ENCODE measurements around the gene SCAMP5. TPM values are rescaled to one million over a fixed set of nuclear protein-coding genes. Genes with fewer than 3 reads are reported as not detected.

SCAMP5 gene
- total RNA-seq, 3 donors from 2014 or later (not counting 1 experiment from before 2014, with no cell fraction given) = 0.09 to 2.7 (median 0.54) TPM

DNA sequence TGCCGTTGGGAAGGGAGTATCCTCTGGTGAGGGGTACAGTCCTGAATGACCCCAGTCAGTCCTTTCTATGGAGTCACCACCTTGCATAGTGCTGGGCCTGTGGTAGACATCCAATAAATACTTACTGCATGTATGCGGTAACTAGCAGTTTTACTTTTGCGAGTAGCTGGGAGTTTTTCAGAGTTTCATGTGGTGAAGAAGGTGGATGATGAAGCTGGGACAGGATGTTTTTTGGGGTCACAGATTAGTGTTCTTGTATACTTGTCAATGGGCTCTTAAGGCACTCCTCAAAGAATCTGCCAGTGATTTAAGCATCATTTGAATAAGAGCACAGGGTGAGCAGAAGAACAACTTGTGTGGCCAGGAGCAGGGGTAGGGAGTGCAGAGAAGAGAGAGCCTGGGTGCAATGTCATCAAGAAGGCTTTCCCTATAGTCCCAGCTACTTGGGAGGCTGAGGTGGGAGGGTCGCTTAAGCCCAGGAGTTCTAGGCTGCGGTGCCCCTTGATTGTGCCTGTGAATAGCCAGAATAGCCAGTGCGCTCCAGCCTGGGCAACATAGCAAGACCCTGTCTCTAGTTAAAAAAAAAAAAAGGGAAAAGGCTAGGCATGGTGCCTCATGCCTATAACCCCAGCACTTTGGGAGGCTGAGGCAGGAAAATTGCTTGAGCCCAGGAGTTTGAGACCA lies 50.1 kb downstream of the SCAMP5 start:
- TF ChIP-seq, protein P1, sequence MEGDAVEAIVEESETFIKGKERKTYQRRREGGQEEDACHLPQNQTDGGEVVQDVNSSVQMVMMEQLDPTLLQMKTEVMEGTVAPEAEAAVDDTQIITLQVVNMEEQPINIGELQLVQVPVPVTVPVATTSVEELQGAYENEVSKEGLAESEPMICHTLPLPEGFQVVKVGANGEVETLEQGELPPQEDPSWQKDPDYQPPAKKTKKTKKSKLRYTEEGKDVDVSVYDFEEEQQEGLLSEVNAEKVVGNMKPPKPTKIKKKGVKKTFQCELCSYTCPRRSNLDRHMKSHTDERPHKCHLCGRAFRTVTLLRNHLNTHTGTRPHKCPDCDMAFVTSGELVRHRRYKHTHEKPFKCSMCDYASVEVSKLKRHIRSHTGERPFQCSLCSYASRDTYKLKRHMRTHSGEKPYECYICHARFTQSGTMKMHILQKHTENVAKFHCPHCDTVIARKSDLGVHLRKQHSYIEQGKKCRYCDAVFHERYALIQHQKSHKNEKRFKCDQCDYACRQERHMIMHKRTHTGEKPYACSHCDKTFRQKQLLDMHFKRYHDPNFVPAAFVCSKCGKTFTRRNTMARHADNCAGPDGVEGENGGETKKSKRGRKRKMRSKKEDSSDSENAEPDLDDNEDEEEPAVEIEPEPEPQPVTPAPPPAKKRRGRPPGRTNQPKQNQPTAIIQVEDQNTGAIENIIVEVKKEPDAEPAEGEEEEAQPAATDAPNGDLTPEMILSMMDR (IDR thresholded peaks at IDR 0.05) = no peak
- H3K4me3 ChIP-seq (ENCODE audit: low read length) = no peak overlapping the region
- intact Hi-C loops (cut with micrococcal nuclease) = no loop called here
- no peak overlapping the region for H3K27ac ChIP-seq (ENCODE audit: low read length)
- H3K4me1 ChIP-seq (ENCODE audit: control insufficient read depth, insufficient read depth, low read length) = peaks cover 67% of the 10 kb centered on the region
- no peaks in the 10 kb centered on the region for H3K36me3 Mint-ChIP-seq
- no peaks in the 10 kb centered on the region for H3K27me3 ChIP-seq (ENCODE audit: control insufficient read depth, insufficient read depth, low read length)
- no peak for ATAC-seq
- no peak for DNase-seq
- peak overlapping the region; percentile 86 to 89 for H3K27ac Mint-ChIP-seq
- no peaks in the 10 kb centered on the region for H3K9me3 ChIP-seq (ENCODE audit: control insufficient read depth, insufficient read depth, low read length)
- H3K9me3 Mint-ChIP-seq = no peaks in the 10 kb centered on the region
- peaks cover 51 to 55% of the 10 kb centered on the region in 2 donors for H3K4me1 Mint-ChIP-seq
- 85% methylated on average over 6 of the region's 6 CpGs for WGBS (ENCODE audit: insufficient coverage)
- H3K36me3 ChIP-seq (ENCODE audit: control insufficient read depth, insufficient read depth, low read length) = peaks cover 5% of the 10 kb centered on the region
- no peaks in the 10 kb centered on the region for H3K27me3 Mint-ChIP-seq (ENCODE audit: low read depth in 2 of 2)
- H3K4me3 Mint-ChIP-seq = peak overlapping the region; percentile 45

DNA sequence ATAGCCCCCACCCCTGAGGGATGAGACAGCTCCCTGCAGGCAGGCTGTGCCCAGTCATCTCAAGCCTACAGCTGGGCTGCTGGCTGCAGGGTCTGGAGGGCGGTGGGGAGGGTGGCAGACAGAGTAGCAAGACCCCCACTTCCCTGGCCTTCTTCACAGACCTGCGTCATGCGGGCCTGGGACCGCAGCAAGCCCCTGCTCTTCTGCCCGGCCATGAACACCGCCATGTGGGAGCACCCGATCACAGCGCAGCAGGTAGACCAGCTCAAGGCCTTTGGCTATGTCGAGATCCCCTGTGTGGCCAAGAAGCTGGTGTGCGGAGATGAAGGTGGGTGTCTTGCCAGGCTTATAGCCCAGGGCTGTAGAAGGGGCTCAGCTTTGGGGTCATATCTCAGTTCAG lies 53.0 kb downstream of the SCAMP5 start:
- H3K27ac ChIP-seq (ENCODE audit: low read length) = no peak overlapping the region
- Mint-ChIP-seq H3K27ac (no peak overlapping the region), H3K27me3 (ENCODE audit: low read depth in 2 of 2) (no peaks in the 10 kb centered on the region), H3K4me1 (peaks cover 36 to 39% of the 10 kb centered on the region in 2 donors), H3K36me3 (no peaks in the 10 kb centered on the region), H3K9me3 (no peaks in the 10 kb centered on the region), H3K4me3 (no peak overlapping the region)
- no peak for DNase-seq
- H3K4me3 ChIP-seq (ENCODE audit: low read length) = no peak overlapping the region
- ATAC-seq = no peak
- peaks cover 5% of the 10 kb centered on the region for H3K36me3 ChIP-seq (ENCODE audit: control insufficient read depth, insufficient read depth, low read length)
- H3K9me3 ChIP-seq (ENCODE audit: control insufficient read depth, insufficient read depth, low read length) = no peaks in the 10 kb centered on the region
- no peaks in the 10 kb centered on the region for H3K27me3 ChIP-seq (ENCODE audit: control insufficient read depth, insufficient read depth, low read length)
- intact Hi-C loops (cut with micrococcal nuclease) = no loop called here
- TF ChIP-seq, protein P1 (IDR thresholded peaks at IDR 0.05) = no peak
- peaks cover 49% of the 10 kb centered on the region for H3K4me1 ChIP-seq (ENCODE audit: control insufficient read depth, insufficient read depth, low read length)
- WGBS (ENCODE audit: insufficient coverage) = 98% methylated on average over 10 of the region's 10 CpGs

DNA sequence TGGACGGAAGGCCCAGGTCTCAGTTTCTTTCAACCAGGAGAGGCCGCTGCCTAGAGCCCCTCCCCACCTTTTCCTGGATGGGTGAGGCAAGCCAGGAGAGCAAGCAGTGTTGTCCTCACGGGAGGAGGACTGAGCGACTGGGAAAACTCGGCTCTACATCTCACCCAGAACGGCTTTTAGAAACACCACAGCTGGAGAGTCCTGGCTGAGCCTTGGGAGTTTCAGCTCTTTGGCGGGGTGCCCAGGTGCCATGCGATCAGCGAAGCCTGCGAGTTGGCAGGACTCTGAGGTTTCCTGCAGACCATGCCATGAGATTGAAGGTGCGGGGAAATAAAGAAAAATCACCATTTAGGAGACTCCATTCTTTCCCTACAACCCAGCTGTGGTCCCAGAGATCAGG lies 54.0 kb downstream of the SCAMP5 start:
- no peak for ATAC-seq
- WGBS (ENCODE audit: insufficient coverage) = 83% methylated on average over 11 of the region's 11 CpGs
- H3K36me3 ChIP-seq (ENCODE audit: control insufficient read depth, insufficient read depth, low read length) = peaks cover 5% of the 10 kb centered on the region
- no peaks in the 10 kb centered on the region for H3K36me3 Mint-ChIP-seq
- no peak for DNase-seq
- H3K9me3 Mint-ChIP-seq = no peaks in the 10 kb centered on the region
- no peak overlapping the region for H3K4me3 ChIP-seq (ENCODE audit: low read length)
- peaks cover 39% of the 10 kb centered on the region for H3K4me1 ChIP-seq (ENCODE audit: control insufficient read depth, insufficient read depth, low read length)
- H3K4me3 Mint-ChIP-seq = no peak overlapping the region
- H3K9me3 ChIP-seq (ENCODE audit: control insufficient read depth, insufficient read depth, low read length) = no peaks in the 10 kb centered on the region
- intact Hi-C loops (cut with micrococcal nuclease) = no loop called here
- TF ChIP-seq, protein P1 (IDR thresholded peaks at IDR 0.05) = no peak
- H3K27me3 Mint-ChIP-seq (ENCODE audit: low read depth in 2 of 2) = no peaks in the 10 kb centered on the region
- H3K27ac Mint-ChIP-seq = no peak overlapping the region
- H3K27ac ChIP-seq (ENCODE audit: low read length) = no peak overlapping the region
- H3K4me1 Mint-ChIP-seq = peaks cover 26 to 29% of the 10 kb centered on the region in 2 donors
- no peaks in the 10 kb centered on the region for H3K27me3 ChIP-seq (ENCODE audit: control insufficient read depth, insufficient read depth, low read length)

DNA sequence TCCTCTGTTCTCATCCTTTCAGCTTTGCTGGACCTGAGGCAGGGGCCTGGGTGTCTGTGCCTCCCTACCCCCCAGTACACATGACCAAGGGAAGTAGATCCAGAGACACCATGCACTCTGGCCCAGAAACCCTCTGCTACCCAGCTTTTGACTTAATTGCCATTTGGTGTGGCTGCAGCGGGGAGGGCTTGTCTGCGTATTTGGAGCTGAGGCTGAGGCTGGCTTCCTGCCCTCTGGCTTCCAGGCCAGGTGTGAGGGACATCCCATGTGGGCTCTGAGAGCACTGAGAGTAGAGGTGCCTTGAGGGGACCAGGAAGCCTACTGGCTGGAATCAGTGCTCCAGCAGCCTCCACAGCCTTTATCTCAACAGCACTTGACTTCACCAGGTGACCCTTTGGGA lies 54.9 kb downstream of the SCAMP5 start:
- Histone ChIP-seq H3K4me3 (ENCODE audit: low read length) (no peak overlapping the region), H3K4me1 (ENCODE audit: control insufficient read depth, insufficient read depth, low read length) (peaks cover 30% of the 10 kb centered on the region), H3K27ac (ENCODE audit: low read length) (no peak overlapping the region), H3K36me3 (ENCODE audit: control insufficient read depth, insufficient read depth, low read length) (peaks cover 5% of the 10 kb centered on the region), H3K27me3 (ENCODE audit: control insufficient read depth, insufficient read depth, low read length) (no peaks in the 10 kb centered on the region), H3K9me3 (ENCODE audit: control insufficient read depth, insufficient read depth, low read length) (no peaks in the 10 kb centered on the region)
- no peak overlapping the region for H3K4me3 Mint-ChIP-seq
- TF ChIP-seq, protein P1 (IDR thresholded peaks at IDR 0.05) = no peak
- peaks cover 17 to 20% of the 10 kb centered on the region in 2 donors for H3K4me1 Mint-ChIP-seq
- intact Hi-C loops (cut with micrococcal nuclease) = no loop called here
- no peaks in the 10 kb centered on the region for H3K9me3 Mint-ChIP-seq
- DNase-seq (no peak), ATAC-seq (no peak)
- H3K27ac Mint-ChIP-seq = no peak overlapping the region
- no peaks in the 10 kb centered on the region for H3K27me3 Mint-ChIP-seq (ENCODE audit: low read depth in 2 of 2)
- 100% methylated on average over 2 of the region's 2 CpGs for WGBS (ENCODE audit: insufficient coverage)
- H3K36me3 Mint-ChIP-seq = no peaks in the 10 kb centered on the region
